HG02884 (cell line): ENCODE measurements around the gene ACTL7A.
"Not testable (repeated sequence)": the region's sequence is repeated elsewhere in the genome, so short reads cannot be mapped to it uniquely, and the experiment has no call there.

Experiments used
- ATAC-seq: cut with Tn5 transposase; IDR thresholded peaks from one replicate; pipeline ENCODE4 v1.9.1; 2021; ENCODE audit warnings: mild to moderate bottlenecking, moderate library complexity; ENCODE audit not compliant: unreplicated experiment

ACTL7A gene

GRCh38 chr9:108848296-108848695, 13.8 kb upstream of the ACTL7A start:
- not testable (repeated sequence) for ATAC-seq

- ATAC-seq, result no peak
These were observed 11.7 kb upstream of the ACTL7A start for GRCh38 chr9:108850293-108850897.

GRCh38 chr9:108851138-108851537, 10.9 kb upstream of the ACTL7A start:
- ATAC-seq, result no peak

- ATAC-seq, result no peak
These were observed 10.0 kb upstream of the ACTL7A start for GRCh38 chr9:108852079-108852478.

- ATAC-seq, result no peak
These were observed 8.0 kb upstream of the ACTL7A start for GRCh38 chr9:108854094-108854493.

- no peak for ATAC-seq
These were observed 7.2 kb upstream of the ACTL7A start for GRCh38 chr9:108854641-108855528.

GRCh38 chr9:108855529-108855886, 6.6 kb upstream of the ACTL7A start:
- no peak for ATAC-seq

- ATAC-seq, result no peak
These were observed 6.2 kb upstream of the ACTL7A start, which contains the start of gene ACTL7B for GRCh38 chr9:108855888-108856287. Gene ACTL7B, minus strand, starts transcription at chr9:108855986. Its CDS starts 56 bp downstream, at chr9:108855930.

GRCh38 chr9:108857572-108857971, 4.5 kb upstream of the ACTL7A start:
- no peak for ATAC-seq

GRCh38 chr9:108859459-108860114, 2.5 kb upstream of the ACTL7A start:
- ATAC-seq, result no peak

GRCh38 chr9:108860354-108860753, 1.7 kb upstream of the ACTL7A start:
- no peak for ATAC-seq

- ATAC-seq, result no peak
These were observed 1.3 kb upstream of the ACTL7A start for GRCh38 chr9:108860764-108861163.

GRCh38 chr9:108861464-108861863, 602 bp upstream of the ACTL7A start:
- no peak for ATAC-seq

- ATAC-seq, result no peak
These were observed 1.8 kb downstream of the ACTL7A start for GRCh38 chr9:108863891-108864290.

GRCh38 chr9:108864446-108864845, 2.4 kb downstream of the ACTL7A start:
- no peak for ATAC-seq

- no peak for ATAC-seq
These were observed 3.0 kb downstream of the ACTL7A start for GRCh38 chr9:108865037-108865436.

GRCh38 chr9:108866001-108866420, 3.9 kb downstream of the ACTL7A start:
- no peak for ATAC-seq

GRCh38 chr9:108867116-108867515, 5.0 kb downstream of the ACTL7A start:
- no peak for ATAC-seq

- no peak for ATAC-seq
These were observed 5.8 kb downstream of the ACTL7A start for GRCh38 chr9:108867829-108868228.

- no peak for ATAC-seq
These were observed 7.1 kb downstream of the ACTL7A start for GRCh38 chr9:108869092-108869725.

GRCh38 chr9:108874058-108874788, 12.2 kb downstream of the ACTL7A start:
- no peak for ATAC-seq
